HS-5 (cell line): ENCODE data around the gene EIF4G3.
"Not testable (repeated sequence)": the region's sequence is repeated elsewhere in the genome, so short reads cannot be mapped to it uniquely, and the experiment has no call there.

Experiments used
- DNase-seq: peaks from one replicate; pipeline ENCODE4 v3.0.0-alpha.2; 2012; ENCODE audit warnings: low read depth

EIF4G3 gene

GRCh38 chr1:21066356-21067012 is 110.2 kb downstream of the EIF4G3 start:
- no peak for DNase-seq

- no peak for DNase-seq
These were observed 110.8 kb downstream of the EIF4G3 start for GRCh38 chr1:21065851-21066250.

- no peak for DNase-seq
These were observed 112.6 kb downstream of the EIF4G3 start for GRCh38 chr1:21064057-21064456.

- no peak for DNase-seq
These were observed 116.2 kb downstream of the EIF4G3 start for GRCh38 chr1:21060523-21060922.

GRCh38 chr1:21059021-21059420 is 117.7 kb downstream of the EIF4G3 start:
- DNase-seq: no peak

- no peak for DNase-seq
These were observed 118.5 kb downstream of the EIF4G3 start for GRCh38 chr1:21058035-21058793.

GRCh38 chr1:21053189-21053928 is 123.3 kb downstream of the EIF4G3 start:
- not testable (repeated sequence) for DNase-seq

GRCh38 chr1:21052034-21052433 is 124.7 kb downstream of the EIF4G3 start:
- DNase-seq: no peak

- no peak for DNase-seq
These were observed 125.4 kb downstream of the EIF4G3 start for GRCh38 chr1:21051177-21051825.

- no peak for DNase-seq
These were observed 126.7 kb downstream of the EIF4G3 start for GRCh38 chr1:21050031-21050430.

- DNase-seq: no peak
These were observed 128.2 kb downstream of the EIF4G3 start for GRCh38 chr1:21048462-21048861.

- DNase-seq: no peak
These were observed 130.6 kb downstream of the EIF4G3 start for GRCh38 chr1:21046132-21046531.

- no peak for DNase-seq
These were observed 131.3 kb downstream of the EIF4G3 start for GRCh38 chr1:21045351-21045750.

GRCh38 chr1:21042929-21043605 is 133.6 kb downstream of the EIF4G3 start:
- no peak for DNase-seq

- no peak for DNase-seq
These were observed 135.2 kb downstream of the EIF4G3 start for GRCh38 chr1:21041541-21041940.

GRCh38 chr1:21037091-21037490 is 139.6 kb downstream of the EIF4G3 start:
- DNase-seq: no peak

- DNase-seq: no peak
These were observed 140.9 kb downstream of the EIF4G3 start for GRCh38 chr1:21035794-21036193.

GRCh38 chr1:21034725-21035628 is 141.7 kb downstream of the EIF4G3 start:
- DNase-seq: no peak

GRCh38 chr1:21032741-21033140 is 144.0 kb downstream of the EIF4G3 start:
- no peak for DNase-seq

GRCh38 chr1:21030181-21030580 is 146.5 kb downstream of the EIF4G3 start:
- no peak for DNase-seq
